Hippocampal formation (tissue), 2 donors: ENCODE results near the gene GIGYF2.
"Not testable (repeated sequence)": the region's sequence is repeated elsewhere in the genome, so short reads cannot be mapped to it uniquely, and the experiment has no call there.

Source experiments
- DNase-seq, 2 donors: peaks; one replicate each; lab custom pipeline; 2025; lab: John Stamatoyannopoulos, UW

The GIGYF2 gene

GRCh38 chr2:232809349-232810124 lies 112.4 kb downstream of the GIGYF2 start:
- DNase-seq, result no peak

GRCh38 chr2:232810444-232810843 lies 113.3 kb downstream of the GIGYF2 start:
- DNase-seq, result no peak

GRCh38 chr2:232815569-232815968 lies 118.4 kb downstream of the GIGYF2 start:
- no peak for DNase-seq

GRCh38 chr2:232816657-232817056 lies 119.5 kb downstream of the GIGYF2 start:
- DNase-seq, result no peak

GRCh38 chr2:232817756-232818155 lies 120.6 kb downstream of the GIGYF2 start:
- no peak for DNase-seq

- DNase-seq, result no peak
Observed at GRCh38 chr2:232829988-232830387, 132.9 kb downstream of the GIGYF2 start.

- DNase-seq, result no peak
Observed at GRCh38 chr2:232831496-232831895, 134.4 kb downstream of the GIGYF2 start.

- DNase-seq, result peak in 1 of 2 donors; percentile 1
Observed at GRCh38 chr2:232833830-232834229, 136.7 kb downstream of the GIGYF2 start.

GRCh38 chr2:232835687-232836208 lies 138.6 kb downstream of the GIGYF2 start:
- DNase-seq, result no peak

GRCh38 chr2:232836934-232837333 lies 139.8 kb downstream of the GIGYF2 start:
- no peak for DNase-seq

- no peak for DNase-seq
Observed at GRCh38 chr2:232838406-232838874, 141.3 kb downstream of the GIGYF2 start.

GRCh38 chr2:232839411-232840079 lies 142.4 kb downstream of the GIGYF2 start:
- peak in 1 of 2 donors; percentile 33 for DNase-seq

- DNase-seq, result peak in 1 of 2 donors; percentile 21
Observed at GRCh38 chr2:232842689-232843088, 145.6 kb downstream of the GIGYF2 start.

- DNase-seq, result peak in 1 of 2 donors; percentile 24
Observed at GRCh38 chr2:232843834-232844233, 146.7 kb downstream of the GIGYF2 start.

GRCh38 chr2:232846055-232846454 lies 148.9 kb downstream of the GIGYF2 start:
- no peak for DNase-seq

- DNase-seq, result no peak
Observed at GRCh38 chr2:232850039-232850438, 152.9 kb downstream of the GIGYF2 start.

GRCh38 chr2:232852081-232852480 lies 154.9 kb downstream of the GIGYF2 start:
- not testable (repeated sequence) for DNase-seq

GRCh38 chr2:232852676-232853075 lies 155.5 kb downstream of the GIGYF2 start:
- no peak for DNase-seq

GRCh38 chr2:232854082-232854481 lies 157.0 kb downstream of the GIGYF2 start:
- DNase-seq, result no peak

- no peak for DNase-seq
Observed at GRCh38 chr2:232857158-232857563, 160.0 kb downstream of the GIGYF2 start.

GRCh38 chr2:232859385-232859916 lies 162.3 kb downstream of the GIGYF2 start:
- no peak for DNase-seq

- no peak for DNase-seq
Observed at GRCh38 chr2:232860593-232861241, 163.6 kb downstream of the GIGYF2 start.
